CD4-positive, alpha-beta T cell treated with Interleukin-4 for 4 hours (primary cell): ENCODE results near the gene DNMBP.
A peak's percentile ranks its signal among the peaks of the same experiment; 100 is the strongest.
"Not testable (repeated sequence)": the region's sequence is repeated elsewhere in the genome, so short reads cannot be mapped to it uniquely, and the experiment has no call there.

Source experiments
- DNase-seq: peaks from one replicate; pipeline ENCODE4 v3.0.0-alpha.2; 2020

DNMBP gene

GRCh38 chr10:99945263-99945662, 64.5 kb downstream of the DNMBP start:
- DNase-seq = no peak

- no peak for DNase-seq
These were observed 64.9 kb downstream of the DNMBP start for GRCh38 chr10:99944860-99945259.

GRCh38 chr10:99943908-99944307, 65.8 kb downstream of the DNMBP start:
- no peak for DNase-seq

- no peak for DNase-seq
These were observed 67.6 kb downstream of the DNMBP start for GRCh38 chr10:99941942-99942820.

GRCh38 chr10:99938563-99938962, 71.2 kb downstream of the DNMBP start:
- no peak for DNase-seq

DNA sequence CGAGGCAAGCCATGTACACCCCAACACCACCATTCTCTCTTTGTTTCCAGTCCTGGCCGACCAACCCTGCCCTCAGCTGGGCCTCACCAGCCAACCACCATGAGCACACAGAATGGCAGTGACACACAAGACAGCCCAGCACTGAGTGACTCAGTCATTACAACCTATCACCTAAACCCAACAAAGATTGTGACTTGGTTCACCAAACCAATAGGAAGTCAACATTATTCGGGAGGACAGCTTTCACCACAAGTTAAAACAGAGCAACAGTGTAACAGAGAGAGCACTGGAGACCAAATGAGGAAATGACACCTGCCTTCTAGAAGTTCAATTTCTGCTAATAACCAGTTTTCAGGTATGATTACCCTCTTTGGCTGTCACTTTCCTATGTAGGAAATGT, 72.1 kb downstream of the DNMBP start:
- DNase-seq = no peak

DNA sequence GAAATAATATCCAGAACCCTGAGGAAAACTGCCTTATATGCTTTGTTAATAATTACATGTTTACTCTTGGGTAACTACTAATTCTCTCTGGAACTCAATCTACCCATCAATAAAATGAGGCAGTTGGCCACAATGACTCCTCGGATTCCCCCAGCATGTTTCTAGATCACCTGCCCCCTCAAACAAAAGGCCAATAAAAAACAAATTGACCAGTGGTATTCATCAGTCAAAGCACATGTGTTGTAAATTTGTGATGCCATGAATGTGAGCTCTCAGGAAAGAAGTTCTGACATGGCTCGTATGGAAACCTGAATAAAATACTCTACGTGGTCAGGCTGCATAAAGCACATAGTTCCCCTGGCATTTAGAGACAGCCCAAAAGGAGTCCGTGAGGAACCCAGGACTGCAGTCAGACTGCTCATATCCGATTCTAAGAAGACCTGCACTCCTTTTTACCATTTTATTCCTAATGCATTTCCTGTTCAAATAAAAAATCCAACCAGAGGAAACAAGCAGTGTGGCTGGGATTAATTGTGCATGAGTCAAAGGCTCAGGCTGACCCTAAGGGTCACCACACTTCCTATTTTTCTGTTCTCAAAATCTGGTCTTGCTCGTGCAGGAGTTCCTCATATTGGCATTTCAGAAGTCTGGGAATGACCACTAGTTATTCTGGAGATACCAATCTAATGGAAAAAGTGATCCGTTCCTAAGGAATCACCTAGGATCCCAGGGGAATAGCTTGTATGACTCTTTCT, 77.4 kb downstream of the DNMBP start:
- not testable (repeated sequence) for DNase-seq

DNA sequence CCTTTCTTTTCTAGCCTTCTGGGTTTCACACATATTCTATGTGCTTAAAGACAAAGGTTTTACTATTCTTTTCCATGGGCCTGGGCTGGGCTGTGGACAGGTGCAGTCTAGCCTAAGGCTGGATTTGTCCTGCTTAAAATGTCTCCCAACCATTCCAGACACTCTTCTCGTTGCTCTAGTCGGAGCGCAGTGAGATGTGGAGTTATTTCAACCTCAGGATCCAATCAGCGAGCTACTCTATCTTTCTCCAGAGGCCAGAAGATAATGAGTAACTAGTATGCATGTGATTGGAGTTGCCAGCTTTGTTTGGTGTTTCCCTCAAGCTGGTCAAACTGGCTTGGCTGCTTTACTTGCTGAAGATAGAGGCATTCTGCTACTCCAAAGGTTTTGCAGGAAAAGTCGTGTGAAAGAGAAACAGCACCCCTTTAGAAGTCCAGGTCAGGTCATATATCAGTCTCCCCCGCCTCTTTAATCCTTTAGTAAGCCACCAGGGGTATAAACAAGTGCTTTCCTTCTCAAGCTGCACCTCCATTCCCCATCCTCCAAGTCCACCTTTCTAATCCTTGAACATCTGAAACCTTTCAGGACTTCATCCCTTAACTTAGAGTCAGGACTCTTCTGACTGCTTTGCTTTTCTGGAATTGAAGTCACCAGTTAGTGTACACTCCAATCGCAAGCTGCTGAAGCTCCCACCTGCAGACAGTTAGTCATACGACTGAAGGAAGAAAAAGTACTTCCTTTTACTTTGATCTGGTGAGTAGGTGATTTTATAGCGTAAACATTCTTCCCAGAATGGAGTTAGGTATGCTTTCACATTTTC, 78.8 kb downstream of the DNMBP start:
- DNase-seq = no peak

- no peak for DNase-seq
These were observed 80.4 kb downstream of the DNMBP start for GRCh38 chr10:99929360-99929759.

DNA sequence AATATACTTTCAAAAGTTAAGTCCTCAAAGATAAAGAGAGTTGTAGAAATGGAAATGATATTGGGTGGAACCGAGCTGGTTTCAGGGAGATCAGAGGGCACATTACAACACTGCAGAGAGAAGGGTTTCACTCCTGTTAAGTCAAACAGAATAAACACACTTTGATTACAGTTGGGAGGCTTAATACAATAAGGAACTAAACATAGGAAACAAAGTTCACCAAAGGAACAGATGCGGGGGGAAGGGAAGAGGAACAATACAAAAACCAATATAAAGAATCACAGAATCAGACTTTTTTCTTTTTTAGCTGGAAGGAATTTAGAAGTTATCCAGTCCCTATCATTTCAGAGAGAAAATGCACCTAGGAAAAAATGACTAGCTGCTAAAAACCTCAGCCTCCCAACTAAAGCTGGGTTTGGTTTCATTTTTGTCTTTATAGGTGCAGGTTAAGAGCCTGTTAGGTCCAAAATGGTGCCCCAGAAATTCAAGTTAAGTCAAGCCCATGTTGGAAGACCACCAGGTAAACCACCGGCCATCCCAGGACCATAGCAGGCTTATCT, 81.9 kb downstream of the DNMBP start:
- DNase-seq = peak; percentile 2

- no peak for DNase-seq
These were observed 82.6 kb downstream of the DNMBP start for GRCh38 chr10:99926925-99927720.

DNA sequence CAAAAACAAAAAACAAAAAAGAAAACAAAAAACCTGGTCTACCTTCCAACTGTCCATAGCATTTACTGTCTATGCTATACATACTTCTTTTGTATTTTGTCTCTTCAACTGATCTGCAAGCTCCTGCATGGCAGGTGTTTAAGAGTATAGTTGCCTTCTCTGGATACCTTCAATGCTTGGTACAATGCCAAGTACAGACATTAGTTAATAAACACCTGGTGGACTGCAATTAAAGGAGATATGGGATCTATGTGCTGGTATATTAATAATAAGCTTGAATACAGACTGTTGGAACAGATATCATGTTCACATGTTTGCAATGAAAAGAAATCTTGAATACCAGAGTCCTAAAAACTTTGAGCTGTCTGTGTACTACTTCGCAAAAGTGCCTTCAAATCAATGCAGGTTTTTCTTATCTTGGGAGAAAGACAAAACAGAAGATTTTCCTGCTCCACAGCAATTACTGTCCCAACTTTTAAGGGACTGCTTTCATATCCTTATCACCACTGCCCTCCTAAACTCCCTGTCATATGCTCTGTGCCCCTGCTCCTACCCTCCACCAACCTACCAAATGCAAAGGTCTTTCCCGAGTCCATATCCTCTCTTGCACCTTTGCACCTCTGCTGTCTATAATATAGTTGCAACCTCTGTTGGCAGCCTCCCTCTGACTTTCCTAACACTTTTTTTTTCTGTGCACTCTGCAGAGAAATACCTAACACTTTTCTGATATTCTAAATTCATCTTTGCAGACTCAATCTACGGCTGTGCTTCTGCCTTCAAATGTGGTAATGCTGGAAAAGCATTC, 85.1 kb downstream of the DNMBP start:
- no peak for DNase-seq

- DNase-seq = no peak
These were observed 87.8 kb downstream of the DNMBP start for GRCh38 chr10:99921948-99922347.

- no peak for DNase-seq
These were observed 88.8 kb downstream of the DNMBP start for GRCh38 chr10:99920901-99921300.

- no peak for DNase-seq
These were observed 89.3 kb downstream of the DNMBP start for GRCh38 chr10:99920486-99920885.

- no peak for DNase-seq
These were observed 91.6 kb downstream of the DNMBP start for GRCh38 chr10:99917963-99918825.

DNA sequence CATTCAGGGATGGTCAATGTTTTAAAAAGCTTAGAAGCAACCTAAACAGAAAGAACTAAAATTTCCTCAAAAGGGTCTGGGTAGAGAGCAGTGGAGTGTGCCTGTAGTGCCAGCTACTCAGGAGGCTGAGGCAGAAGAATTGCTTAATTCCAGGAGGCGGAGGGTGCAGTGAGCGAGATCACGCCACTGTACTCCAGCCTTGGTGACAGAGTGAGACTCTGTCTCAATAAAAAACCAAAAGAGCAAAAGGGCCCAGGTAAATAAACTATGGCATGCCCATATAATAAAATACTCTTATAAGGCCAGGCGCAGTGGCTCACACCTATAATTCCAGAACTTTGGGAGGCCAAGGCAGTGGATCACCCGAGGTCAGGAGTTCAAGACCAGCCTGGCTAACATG, 93.0 kb downstream of the DNMBP start:
- no peak for DNase-seq

DNA sequence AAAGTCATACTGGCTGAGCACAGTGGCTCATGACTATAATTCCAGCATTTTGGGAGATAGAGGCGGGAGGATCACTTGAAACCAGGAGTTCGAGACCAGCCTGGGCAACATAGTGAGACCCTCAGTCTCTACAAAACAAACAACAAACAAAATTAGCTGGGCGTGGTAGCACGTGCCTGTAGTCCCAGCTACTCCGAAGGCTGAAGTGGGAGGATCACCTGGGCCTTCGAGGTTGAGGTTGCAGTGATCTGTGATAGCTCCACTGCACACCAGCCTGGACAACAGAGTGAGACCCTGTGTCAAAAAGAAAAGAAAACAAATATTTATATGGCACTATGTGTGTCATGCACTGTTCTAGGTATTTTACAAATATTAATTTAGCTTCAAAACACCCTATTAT, 94.3 kb downstream of the DNMBP start:
- DNase-seq = no peak

DNA sequence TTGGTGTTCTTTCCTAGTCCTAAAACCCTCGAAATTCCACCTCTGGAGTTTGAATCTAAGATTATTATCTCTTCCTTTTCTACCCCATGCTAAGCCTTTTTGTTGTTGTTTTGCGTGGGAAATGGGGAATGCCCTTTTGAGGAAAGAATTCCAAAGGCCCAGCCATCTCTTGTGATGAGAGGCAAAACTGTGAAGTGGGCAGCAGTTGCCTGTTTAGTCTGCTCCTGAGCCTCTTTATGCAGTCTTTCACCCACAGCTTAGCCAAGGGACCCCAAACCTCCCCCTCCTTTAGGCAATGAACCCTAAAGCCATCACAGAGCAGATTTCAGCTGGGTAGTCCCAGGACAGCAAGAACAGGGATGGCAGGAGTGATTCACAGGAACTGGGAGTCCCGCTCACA, 95.5 kb downstream of the DNMBP start:
- no peak for DNase-seq

- no peak for DNase-seq
These were observed 95.9 kb downstream of the DNMBP start for GRCh38 chr10:99913831-99914235.
